Keratinocyte (primary cell): ENCODE measurements around the gene GCSAML.

Experiments used
- EZH2 ChIP-seq: IDR thresholded peaks from one replicate; pipeline ENCODE4 v1.6.1; 2012; ENCODE audit warnings: inconsistent platforms, mild to moderate bottlenecking, low read length, moderate library complexity
- TF ChIP-seq, protein P1 (sequence below), 3 experiments: IDR thresholded peaks in 1 of 3; conservative IDR thresholded peaks in 1 of 3; optimal IDR thresholded peaks in 1 of 3; 2 replicates in 2 of 3; 3 replicates in 1 of 3; pipeline versions ENCODE3 to v1.5.1; 2011; ENCODE audit warnings: low read length in 3 of 3, mild to moderate bottlenecking in 3 of 3, moderate library complexity in 2 of 3, control low read depth in 1 of 3, inconsistent platforms in 1 of 3; ENCODE audit not compliant: insufficient read depth in 2 of 3; ENCODE audit errors: extremely low read depth in 1 of 3

DNA sequence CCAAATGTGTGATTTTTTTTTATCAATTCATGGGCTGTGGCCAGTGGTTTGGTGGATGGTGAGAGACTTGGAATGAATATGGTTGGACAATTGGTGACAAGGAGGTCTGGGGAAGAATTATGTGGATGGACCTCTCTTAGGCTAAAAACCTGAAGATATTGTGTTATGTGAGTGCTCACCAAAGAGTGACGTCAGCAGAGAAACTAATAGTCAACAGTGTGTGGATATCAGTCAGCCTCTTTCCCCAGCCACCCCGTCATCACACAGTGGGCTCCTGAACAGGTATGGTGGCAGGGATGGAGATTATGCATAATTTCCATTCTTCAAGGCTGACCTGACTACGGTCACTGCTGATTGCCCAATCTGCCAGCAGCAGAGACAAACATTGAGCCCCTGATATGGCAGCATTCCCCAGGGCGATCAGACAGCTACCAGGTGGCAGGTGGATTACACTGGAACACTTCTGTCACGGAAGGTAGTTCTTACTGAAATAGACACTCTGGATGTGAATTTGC lies 30.1 kb downstream of the GCSAML start:
- TF ChIP-seq, protein P1, sequence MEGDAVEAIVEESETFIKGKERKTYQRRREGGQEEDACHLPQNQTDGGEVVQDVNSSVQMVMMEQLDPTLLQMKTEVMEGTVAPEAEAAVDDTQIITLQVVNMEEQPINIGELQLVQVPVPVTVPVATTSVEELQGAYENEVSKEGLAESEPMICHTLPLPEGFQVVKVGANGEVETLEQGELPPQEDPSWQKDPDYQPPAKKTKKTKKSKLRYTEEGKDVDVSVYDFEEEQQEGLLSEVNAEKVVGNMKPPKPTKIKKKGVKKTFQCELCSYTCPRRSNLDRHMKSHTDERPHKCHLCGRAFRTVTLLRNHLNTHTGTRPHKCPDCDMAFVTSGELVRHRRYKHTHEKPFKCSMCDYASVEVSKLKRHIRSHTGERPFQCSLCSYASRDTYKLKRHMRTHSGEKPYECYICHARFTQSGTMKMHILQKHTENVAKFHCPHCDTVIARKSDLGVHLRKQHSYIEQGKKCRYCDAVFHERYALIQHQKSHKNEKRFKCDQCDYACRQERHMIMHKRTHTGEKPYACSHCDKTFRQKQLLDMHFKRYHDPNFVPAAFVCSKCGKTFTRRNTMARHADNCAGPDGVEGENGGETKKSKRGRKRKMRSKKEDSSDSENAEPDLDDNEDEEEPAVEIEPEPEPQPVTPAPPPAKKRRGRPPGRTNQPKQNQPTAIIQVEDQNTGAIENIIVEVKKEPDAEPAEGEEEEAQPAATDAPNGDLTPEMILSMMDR (optimal IDR thresholded peaks at IDR 0.05 in 1 of 3, IDR thresholded peaks at IDR 0.05 in 1 of 3, conservative IDR thresholded peaks at IDR 0.05 in 1 of 3; ENCODE audit: extremely low read depth in 1 of 3, insufficient read depth in 2 of 3, low read length in 3 of 3) = no peak
- no peak for TF ChIP-seq EZH2
